ENCODE measurements around the gene PRSS53. TPM values are rescaled to one million over a fixed set of nuclear protein-coding genes. Genes with fewer than 3 reads are reported as not detected.

The PRSS53 gene
- total and polyA plus RNA-seq, 9 donors, result 0.30 to 2.9 (median 1.5) TPM

DNA sequence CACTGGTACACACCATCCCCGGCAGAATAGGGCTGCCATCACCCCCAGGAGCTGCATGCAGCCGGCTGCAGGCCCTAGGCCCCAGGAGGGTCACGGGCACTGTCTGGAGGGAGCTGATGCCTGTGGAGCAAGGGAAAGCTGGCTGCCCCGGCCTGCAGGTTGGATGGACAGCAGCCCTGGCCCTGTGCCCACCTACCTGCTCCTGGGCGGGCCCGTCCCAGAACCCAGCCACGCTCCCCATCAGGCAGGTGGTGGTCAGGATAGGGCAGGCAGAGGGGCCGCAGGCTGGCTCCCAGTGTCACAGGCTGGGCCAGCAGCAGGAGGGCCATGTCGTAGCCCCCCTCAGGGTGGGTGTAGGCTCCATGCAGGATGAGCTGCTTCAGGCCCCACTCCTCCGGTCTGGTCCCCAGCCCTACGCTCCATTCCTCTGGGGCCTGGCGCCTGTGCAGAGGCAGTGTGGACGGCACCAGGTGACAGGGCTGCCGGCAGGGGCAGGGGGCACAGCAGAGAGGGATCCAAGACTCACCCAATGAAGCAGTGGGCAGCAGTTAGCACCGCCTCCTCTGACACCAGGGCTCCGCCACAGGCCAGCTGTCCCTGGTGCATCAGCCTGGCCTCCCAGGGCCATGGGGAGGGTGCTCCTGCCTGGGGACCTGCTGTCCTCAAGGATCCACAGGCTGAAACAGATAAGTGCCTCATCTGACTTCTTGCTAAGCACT lies 4.0 kb downstream of the PRSS53 start:
- no peaks in the 10 kb centered on the region for H3K36me3 ChIP-seq
- peaks cover 2% of the 10 kb centered on the region for H3K4me1 ChIP-seq (ENCODE audit: insufficient read depth)
- 81 to 88% (median 87%) methylated on average over 9 to 16 of the region's 16 CpGs for WGBS, 3 donors
- no peaks in the 10 kb centered on the region for H3K9me3 ChIP-seq
- intact Hi-C loops (cut with DNase I), result loop anchor here in 1 of 4 donors (10.0 kb wide), 1 partner anchor 100 kb away; the partner anchor contains the start of gene FUS
- DNase-seq, result no peak
- no peaks in the 10 kb centered on the region for H3K27me3 ChIP-seq
- no peak overlapping the region for H3K27ac ChIP-seq
- H3K4me3 ChIP-seq, result no peak overlapping the region
- TF ChIP-seq POLR2A (IDR thresholded peaks at IDR 0.05), result no peak
- TF ChIP-seq, protein P1, sequence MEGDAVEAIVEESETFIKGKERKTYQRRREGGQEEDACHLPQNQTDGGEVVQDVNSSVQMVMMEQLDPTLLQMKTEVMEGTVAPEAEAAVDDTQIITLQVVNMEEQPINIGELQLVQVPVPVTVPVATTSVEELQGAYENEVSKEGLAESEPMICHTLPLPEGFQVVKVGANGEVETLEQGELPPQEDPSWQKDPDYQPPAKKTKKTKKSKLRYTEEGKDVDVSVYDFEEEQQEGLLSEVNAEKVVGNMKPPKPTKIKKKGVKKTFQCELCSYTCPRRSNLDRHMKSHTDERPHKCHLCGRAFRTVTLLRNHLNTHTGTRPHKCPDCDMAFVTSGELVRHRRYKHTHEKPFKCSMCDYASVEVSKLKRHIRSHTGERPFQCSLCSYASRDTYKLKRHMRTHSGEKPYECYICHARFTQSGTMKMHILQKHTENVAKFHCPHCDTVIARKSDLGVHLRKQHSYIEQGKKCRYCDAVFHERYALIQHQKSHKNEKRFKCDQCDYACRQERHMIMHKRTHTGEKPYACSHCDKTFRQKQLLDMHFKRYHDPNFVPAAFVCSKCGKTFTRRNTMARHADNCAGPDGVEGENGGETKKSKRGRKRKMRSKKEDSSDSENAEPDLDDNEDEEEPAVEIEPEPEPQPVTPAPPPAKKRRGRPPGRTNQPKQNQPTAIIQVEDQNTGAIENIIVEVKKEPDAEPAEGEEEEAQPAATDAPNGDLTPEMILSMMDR (IDR thresholded peaks at IDR 0.05), result no peak
- TF ChIP-seq EP300 (IDR thresholded peaks at IDR 0.05), result no peak

DNA sequence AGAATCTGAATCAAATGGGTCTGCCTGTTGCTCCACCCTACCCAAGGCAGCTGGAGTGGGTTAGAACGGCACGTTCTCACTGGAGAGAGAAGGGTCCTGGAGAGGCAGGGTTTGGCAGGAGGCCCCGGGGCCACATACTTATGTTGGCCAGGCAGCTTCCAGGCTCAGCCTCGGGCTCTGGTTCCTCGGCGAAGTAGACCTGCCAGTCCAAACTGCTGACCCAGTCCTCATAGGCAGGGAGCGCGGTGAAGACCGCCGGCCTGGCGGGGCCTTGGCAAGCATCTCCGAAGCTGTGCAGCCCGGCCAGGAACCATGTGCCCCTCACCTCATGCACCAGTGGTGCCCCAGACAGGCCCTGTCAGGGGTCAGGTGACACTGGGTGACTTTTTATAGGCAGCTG lies 4.8 kb downstream of the PRSS53 start:
- TF ChIP-seq EP300 (IDR thresholded peaks at IDR 0.05), result no peak
- TF ChIP-seq, protein P1 (IDR thresholded peaks at IDR 0.05), result no peak
- TF ChIP-seq POLR2A (IDR thresholded peaks at IDR 0.05), result no peak
- H3K36me3 ChIP-seq, result no peaks in the 10 kb centered on the region
- no peaks in the 10 kb centered on the region for H3K9me3 ChIP-seq
- H3K27me3 ChIP-seq, result no peaks in the 10 kb centered on the region
- H3K4me1 ChIP-seq (ENCODE audit: insufficient read depth), result peaks cover 2% of the 10 kb centered on the region
- no peak overlapping the region for H3K4me3 ChIP-seq
- intact Hi-C loops (cut with DNase I), result loop anchor here in 1 of 4 donors (10.0 kb wide), 1 partner anchor 101 kb away; the partner anchor contains the start of gene FUS
- 79 to 87% (median 83%) methylated on average over 13 of the region's 13 CpGs for WGBS, 3 donors
- no peak overlapping the region for H3K27ac ChIP-seq
- no peak for DNase-seq

DNA sequence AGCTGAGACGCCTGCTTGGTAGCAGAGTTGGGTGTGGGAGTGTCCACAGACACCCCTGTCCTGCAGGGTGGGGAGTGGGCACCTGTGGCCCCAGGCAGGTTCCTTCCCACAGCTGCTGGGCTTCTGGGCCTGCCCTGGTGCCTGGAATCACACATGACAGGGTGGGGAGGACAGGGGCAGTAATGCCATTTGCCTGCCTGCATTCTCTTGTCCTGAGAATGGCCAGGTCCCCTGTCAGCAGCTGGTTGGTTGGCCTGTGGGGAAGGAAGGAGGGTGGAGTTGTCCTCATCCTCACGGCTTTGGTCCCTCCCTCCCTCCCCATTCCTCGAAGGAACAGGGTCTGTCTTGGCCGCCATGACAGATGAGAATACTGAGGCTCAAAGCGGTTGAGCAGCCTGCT lies 5.2 kb downstream of the PRSS53 start:
- no peaks in the 10 kb centered on the region for H3K36me3 ChIP-seq
- intact Hi-C loops (cut with DNase I), result loop anchor here in 1 of 4 donors (10.0 kb wide), 1 partner anchor 101 kb away; the partner anchor contains the start of gene FUS
- peaks cover 2% of the 10 kb centered on the region for H3K4me1 ChIP-seq (ENCODE audit: insufficient read depth)
- no peak overlapping the region for H3K27ac ChIP-seq
- no peak for DNase-seq
- no peaks in the 10 kb centered on the region for H3K9me3 ChIP-seq
- H3K4me3 ChIP-seq, result no peak overlapping the region
- TF ChIP-seq EP300 (IDR thresholded peaks at IDR 0.05) (no peak), POLR2A (IDR thresholded peaks at IDR 0.05) (no peak)
- TF ChIP-seq, protein P1 (IDR thresholded peaks at IDR 0.05), result no peak
- H3K27me3 ChIP-seq, result no peaks in the 10 kb centered on the region
- WGBS, 3 donors, result 52 to 77% (median 64%) methylated on average over 5 of the region's 5 CpGs

DNA sequence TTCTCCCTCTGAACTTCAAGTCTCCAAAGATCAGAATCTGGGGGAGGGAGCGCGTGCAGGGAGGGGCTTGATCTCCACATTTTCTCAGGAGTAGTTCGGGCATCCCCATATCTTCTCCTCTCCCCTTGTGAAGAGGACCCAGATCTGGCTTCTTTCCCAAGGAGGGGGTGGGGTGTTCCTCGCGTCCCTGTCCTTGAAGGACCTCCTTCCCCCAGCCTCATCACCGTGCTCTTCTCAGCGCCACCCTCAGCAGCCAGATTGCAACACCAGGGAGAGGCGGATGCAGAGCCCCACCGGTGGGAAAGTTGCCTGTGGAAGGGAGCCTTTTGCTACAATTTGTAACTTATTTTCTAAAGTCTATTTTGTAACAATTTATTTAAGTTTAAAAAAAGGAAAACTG lies 5.7 kb downstream of the PRSS53 start:
- H3K27me3 ChIP-seq, result no peaks in the 10 kb centered on the region
- peaks cover 2% of the 10 kb centered on the region for H3K4me1 ChIP-seq (ENCODE audit: insufficient read depth)
- no peak overlapping the region for H3K4me3 ChIP-seq
- H3K9me3 ChIP-seq, result no peaks in the 10 kb centered on the region
- no peak overlapping the region for H3K27ac ChIP-seq
- TF ChIP-seq, protein P1 (IDR thresholded peaks at IDR 0.05), result no peak
- no peak for TF ChIP-seq POLR2A (IDR thresholded peaks at IDR 0.05)
- TF ChIP-seq EP300 (IDR thresholded peaks at IDR 0.05), result no peak
- intact Hi-C loops (cut with DNase I), result loop anchor here in 1 of 4 donors (10.0 kb wide), 1 partner anchor 102 kb away; the partner anchor contains the start of gene FUS
- WGBS, 3 donors, result 35 to 47% (median 37%) methylated on average over 9 of the region's 9 CpGs
- H3K36me3 ChIP-seq, result no peaks in the 10 kb centered on the region
- no peak for DNase-seq
